Upper lobe of left lung (tissue), 4 donors: ENCODE results near the gene AKAP6.

Experiments
- POLR2A ChIP-seq, 4 donors: fragments of 450-650 bp; IDR thresholded peaks; one replicate each; pipeline ENCODE4 v1.5.1; 2016 to 2017; ENCODE audit warnings: antibody characterized with exemption in 4 of 4, mild to moderate bottlenecking in 2 of 4
- POLR2AphosphoS5 ChIP-seq, 2 donors: sonication (generic); formaldehyde crosslinking; IDR thresholded peaks; one replicate each; pipeline ENCODE4 v1.5.1; 2017; ENCODE audit warnings: antibody characterized with exemption in 2 of 2
- TF ChIP-seq, protein P1 (sequence below), 6 experiments: fragments of 450-650 bp in 4 of 6; fragments of 200-600 bp in 2 of 6; sonication (generic) in 2 of 6; IDR thresholded peaks; one replicate each; pipeline ENCODE4 v1.5.1; 2016 to 2019; ENCODE audit warnings: antibody characterized with exemption in 6 of 6

DNA sequence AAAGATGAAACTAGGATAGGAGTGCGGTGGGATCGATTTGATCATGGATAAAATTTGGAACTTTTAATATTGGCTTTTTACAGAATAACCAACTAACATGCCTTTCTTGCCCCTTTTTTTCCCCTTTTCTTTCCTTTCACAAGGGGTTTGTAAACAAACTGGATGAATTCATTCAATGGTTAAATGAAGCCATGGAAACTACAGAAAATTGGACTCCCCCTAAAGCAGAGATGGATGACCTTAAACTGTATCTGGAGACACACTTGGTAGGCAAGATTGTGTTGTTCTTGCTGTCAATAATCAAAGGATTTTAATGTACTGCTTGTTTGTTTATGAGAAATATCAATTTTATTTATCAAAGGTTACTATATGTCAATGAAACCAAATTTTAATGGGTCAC, 247.9 kb downstream of the AKAP6 start:
- TF ChIP-seq, protein P1, sequence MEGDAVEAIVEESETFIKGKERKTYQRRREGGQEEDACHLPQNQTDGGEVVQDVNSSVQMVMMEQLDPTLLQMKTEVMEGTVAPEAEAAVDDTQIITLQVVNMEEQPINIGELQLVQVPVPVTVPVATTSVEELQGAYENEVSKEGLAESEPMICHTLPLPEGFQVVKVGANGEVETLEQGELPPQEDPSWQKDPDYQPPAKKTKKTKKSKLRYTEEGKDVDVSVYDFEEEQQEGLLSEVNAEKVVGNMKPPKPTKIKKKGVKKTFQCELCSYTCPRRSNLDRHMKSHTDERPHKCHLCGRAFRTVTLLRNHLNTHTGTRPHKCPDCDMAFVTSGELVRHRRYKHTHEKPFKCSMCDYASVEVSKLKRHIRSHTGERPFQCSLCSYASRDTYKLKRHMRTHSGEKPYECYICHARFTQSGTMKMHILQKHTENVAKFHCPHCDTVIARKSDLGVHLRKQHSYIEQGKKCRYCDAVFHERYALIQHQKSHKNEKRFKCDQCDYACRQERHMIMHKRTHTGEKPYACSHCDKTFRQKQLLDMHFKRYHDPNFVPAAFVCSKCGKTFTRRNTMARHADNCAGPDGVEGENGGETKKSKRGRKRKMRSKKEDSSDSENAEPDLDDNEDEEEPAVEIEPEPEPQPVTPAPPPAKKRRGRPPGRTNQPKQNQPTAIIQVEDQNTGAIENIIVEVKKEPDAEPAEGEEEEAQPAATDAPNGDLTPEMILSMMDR (IDR thresholded peaks at IDR 0.05) = no peak
- TF ChIP-seq POLR2A (IDR thresholded peaks at IDR 0.05) = no peak
- TF ChIP-seq POLR2AphosphoS5 (IDR thresholded peaks at IDR 0.05) = no peak
